ENCODE measurements around the gene SELENON. TPM values are rescaled to one million over a fixed set of nuclear protein-coding genes. Genes with fewer than 3 reads are reported as not detected.

Gene SELENON
- total RNA-seq, 2 donors from 2014 or later = 22.8 to 27.4 TPM

DNA sequence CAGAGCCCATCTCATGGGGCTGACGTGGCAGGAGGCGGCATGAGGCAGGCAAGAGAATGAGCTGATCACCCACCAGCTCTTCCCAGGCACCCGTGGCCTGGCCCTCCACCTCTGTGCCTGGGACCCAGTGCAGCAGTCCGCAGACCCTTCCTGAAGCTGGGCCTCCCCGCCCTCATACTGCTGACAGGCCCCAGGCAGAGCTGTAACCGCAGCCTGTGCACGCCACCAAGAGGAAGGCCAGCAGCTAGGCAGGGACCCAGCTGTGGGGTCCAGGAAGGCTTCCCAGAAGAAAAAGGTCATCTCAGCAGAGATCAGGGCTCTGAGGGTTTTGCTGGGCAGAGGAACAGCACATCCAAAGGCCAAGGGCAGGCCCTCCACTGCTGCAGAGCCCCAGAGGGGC, 9.9 kb downstream of the SELENON start:
- DNase-seq = no peak
- Histone ChIP-seq H3K9me3 (no peaks in the 10 kb centered on the region), H3K4me1 (peaks cover 42% of the 10 kb centered on the region), H3K27ac (peak overlapping the region in 1 of 4 donors; percentile 5), H3K27me3 (no peaks in the 10 kb centered on the region), H3K4me3 (no peak overlapping the region), H3K36me3 (replicated peaks in 1 of 2; ENCODE audit: insufficient read depth in 1 of 2, low read depth in 2 of 2) (peaks cover 0 to 5% of the 10 kb centered on the region in 2 donors)
- TF ChIP-seq, protein P1, sequence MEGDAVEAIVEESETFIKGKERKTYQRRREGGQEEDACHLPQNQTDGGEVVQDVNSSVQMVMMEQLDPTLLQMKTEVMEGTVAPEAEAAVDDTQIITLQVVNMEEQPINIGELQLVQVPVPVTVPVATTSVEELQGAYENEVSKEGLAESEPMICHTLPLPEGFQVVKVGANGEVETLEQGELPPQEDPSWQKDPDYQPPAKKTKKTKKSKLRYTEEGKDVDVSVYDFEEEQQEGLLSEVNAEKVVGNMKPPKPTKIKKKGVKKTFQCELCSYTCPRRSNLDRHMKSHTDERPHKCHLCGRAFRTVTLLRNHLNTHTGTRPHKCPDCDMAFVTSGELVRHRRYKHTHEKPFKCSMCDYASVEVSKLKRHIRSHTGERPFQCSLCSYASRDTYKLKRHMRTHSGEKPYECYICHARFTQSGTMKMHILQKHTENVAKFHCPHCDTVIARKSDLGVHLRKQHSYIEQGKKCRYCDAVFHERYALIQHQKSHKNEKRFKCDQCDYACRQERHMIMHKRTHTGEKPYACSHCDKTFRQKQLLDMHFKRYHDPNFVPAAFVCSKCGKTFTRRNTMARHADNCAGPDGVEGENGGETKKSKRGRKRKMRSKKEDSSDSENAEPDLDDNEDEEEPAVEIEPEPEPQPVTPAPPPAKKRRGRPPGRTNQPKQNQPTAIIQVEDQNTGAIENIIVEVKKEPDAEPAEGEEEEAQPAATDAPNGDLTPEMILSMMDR (IDR thresholded peaks at IDR 0.05) = no peak
- TF ChIP-seq POLR2A (IDR thresholded peaks at IDR 0.05) = no peak
- ATAC-seq = no peak
- WGBS, 2 donors = 89 to 94% methylated on average over 3 to 7 of the region's 7 CpGs
- intact Hi-C loops (cut with DNase I) = loop anchor here (5.0 kb wide), 2 partner anchors 198 to 308 kb away; no protein-coding TSS in a partner anchor

DNA sequence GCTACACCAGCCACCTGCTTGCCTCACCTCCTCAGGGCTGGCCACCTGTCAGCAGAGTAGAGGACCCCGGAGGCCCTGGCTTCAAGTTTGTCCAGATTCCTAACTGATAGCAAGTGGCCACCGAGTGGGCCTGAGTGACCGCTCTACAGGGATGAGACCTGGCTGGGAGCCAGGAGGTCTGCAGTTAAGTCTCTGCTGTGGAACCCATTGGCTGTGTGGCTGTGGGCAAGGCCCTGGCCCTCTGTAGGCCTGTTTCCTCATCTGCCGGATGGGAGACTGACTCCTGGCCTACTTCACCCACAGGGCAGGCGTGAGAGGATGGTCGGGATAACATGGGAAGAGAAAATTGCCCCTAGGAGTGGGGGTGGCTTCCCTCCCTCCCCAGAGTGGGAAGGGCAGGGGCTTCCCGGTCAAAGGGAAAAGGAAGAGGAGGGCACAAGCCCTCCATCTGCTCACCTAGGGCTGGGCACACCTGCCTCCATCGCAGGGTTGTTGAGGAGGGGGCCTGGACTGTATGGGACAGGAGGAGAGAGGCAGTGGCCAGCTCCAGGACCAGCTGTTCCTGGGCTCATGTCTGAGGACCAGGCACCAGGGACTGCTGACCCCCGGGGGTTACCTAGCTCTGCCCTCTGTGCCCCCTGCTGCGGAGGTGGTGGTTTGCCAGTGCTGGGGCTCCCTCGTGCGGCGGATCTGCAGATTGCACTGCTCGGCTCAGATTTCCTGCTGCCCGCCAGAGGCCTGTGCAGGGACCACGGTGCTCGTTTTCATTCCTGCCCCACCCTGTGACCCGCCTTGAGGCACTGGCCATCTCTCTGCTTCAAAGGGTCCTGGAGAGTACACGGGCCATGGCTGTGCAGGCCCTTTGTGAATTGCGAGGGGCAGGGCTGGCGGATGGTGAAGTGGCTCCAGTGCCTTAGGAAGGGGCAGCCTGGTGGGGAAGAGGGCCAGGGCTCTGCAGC, 10.6 kb downstream of the SELENON start:
- H3K4me1 ChIP-seq = peaks cover 35% of the 10 kb centered on the region
- peak; percentile 47 for ATAC-seq
- peak; percentile 71 to 83 (median 78) for DNase-seq
- peaks cover 0 to 8% of the 10 kb centered on the region in 2 donors for H3K36me3 ChIP-seq (replicated peaks in 1 of 2; ENCODE audit: insufficient read depth in 1 of 2, low read depth in 2 of 2)
- intact Hi-C loops (cut with DNase I) = no loop called here
- no peak overlapping the region for H3K4me3 ChIP-seq
- no peaks in the 10 kb centered on the region for H3K9me3 ChIP-seq
- TF ChIP-seq POLR2A (IDR thresholded peaks at IDR 0.05) = no peak
- TF ChIP-seq, protein P1 (IDR thresholded peaks at IDR 0.05) = peak; percentile 84 to 97 (median 88)
- no peaks in the 10 kb centered on the region for H3K27me3 ChIP-seq
- WGBS, 2 donors = 35 to 70% methylated on average over 7 to 21 of the region's 21 CpGs
- peak overlapping the region in 1 of 4 donors; percentile 5 for H3K27ac ChIP-seq

DNA sequence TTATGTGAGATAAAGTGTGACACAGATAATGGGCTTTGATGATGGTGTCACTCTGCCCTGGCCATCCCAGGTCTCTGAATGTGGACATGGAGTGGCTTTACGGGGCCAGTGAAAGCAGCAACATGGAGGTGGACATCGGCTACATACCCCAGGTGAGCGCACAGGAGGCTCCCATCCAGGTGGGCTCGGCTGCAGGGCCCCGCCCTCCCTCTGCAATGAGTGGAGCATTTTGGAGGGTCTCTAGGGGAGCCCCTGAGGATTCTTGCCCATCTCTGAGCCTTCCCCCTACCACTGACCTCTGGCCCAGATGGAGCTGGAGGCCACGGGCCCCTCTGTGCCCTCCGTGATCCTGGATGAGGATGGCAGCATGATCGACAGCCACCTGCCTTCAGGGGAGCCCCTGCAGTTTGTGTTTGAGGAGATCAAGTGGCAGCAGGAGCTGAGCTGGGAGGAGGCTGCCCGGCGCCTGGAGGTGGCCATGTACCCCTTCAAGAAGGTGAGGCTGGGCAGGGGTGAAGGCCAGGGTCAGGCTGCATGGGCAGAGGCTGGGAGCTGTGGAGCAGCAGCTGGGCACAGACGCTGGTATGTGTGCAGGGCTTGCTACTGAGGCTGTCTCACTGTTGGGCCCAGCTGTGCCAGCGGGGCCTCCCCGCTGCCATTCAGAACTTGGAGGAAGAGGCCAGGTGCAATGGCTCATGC, 11.5 kb downstream of the SELENON start:
- Histone ChIP-seq H3K4me1 (peaks cover 26% of the 10 kb centered on the region), H3K27me3 (no peaks in the 10 kb centered on the region), H3K9me3 (no peaks in the 10 kb centered on the region), H3K4me3 (no peak overlapping the region), H3K36me3 (replicated peaks in 1 of 2; ENCODE audit: insufficient read depth in 1 of 2, low read depth in 2 of 2) (peaks cover 0 to 8% of the 10 kb centered on the region in 2 donors), H3K27ac (no peak overlapping the region)
- no peak for DNase-seq
- intact Hi-C loops (cut with DNase I) = no loop called here
- 81 to 84% methylated on average over 5 to 13 of the region's 13 CpGs for WGBS, 2 donors
- TF ChIP-seq POLR2A (IDR thresholded peaks at IDR 0.05) = no peak
- TF ChIP-seq, protein P1 (IDR thresholded peaks at IDR 0.05) = no peak
- no peak for ATAC-seq

DNA sequence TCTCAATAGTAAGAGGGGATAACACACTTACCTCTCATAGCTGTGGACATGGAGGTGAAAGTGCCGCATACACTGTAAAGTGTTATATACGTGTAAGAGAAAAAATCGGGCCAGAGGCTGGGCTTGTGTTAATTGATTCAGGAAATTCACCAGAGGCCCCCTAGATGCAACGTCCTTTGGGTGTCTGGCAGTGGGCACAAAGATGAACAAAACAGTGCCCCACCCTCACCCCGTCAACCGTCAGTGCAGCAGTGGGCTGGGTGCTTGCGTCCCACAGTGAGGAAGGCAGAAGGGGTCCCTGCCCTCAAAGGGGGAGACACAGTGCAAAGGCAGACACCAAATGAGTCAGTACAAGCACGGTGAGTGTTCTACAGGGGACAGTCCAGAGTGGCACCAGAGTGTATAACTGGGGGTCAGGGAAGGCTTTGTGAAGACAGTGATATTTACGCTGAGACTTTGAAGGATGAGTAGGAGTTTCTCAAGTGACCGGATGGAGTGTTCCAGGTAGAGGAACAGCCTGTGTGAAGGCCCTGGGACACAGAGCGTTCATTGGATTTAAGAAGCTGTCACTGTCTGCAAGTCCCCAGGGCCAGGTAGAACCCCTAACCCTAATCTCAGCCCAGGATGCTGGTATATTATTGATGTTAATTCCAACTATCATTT, 13.2 kb downstream of the SELENON start:
- DNase-seq (no peak), ATAC-seq (no peak)
- H3K36me3 ChIP-seq (replicated peaks in 1 of 2; ENCODE audit: insufficient read depth in 1 of 2, low read depth in 2 of 2) = peaks cover 0 to 8% of the 10 kb centered on the region in 2 donors
- H3K27ac ChIP-seq = no peak overlapping the region
- intact Hi-C loops (cut with DNase I) = no loop called here
- H3K27me3 ChIP-seq = no peaks in the 10 kb centered on the region
- 74 to 77% methylated on average over 10 to 11 of the region's 11 CpGs for WGBS, 2 donors
- TF ChIP-seq, protein P1 (IDR thresholded peaks at IDR 0.05) = no peak
- TF ChIP-seq POLR2A (IDR thresholded peaks at IDR 0.05) = no peak
- peaks cover 18% of the 10 kb centered on the region for H3K4me1 ChIP-seq
- H3K4me3 ChIP-seq = no peak overlapping the region
- H3K9me3 ChIP-seq = no peaks in the 10 kb centered on the region
